ENCODE data around the gene MSI2.

- TF ChIP-seq CTCF (IDR thresholded peaks at IDR 0.05) (no peak), POLR2A (IDR thresholded peaks at IDR 0.05) (no peak), EP300 (IDR thresholded peaks at IDR 0.05) (no peak), POLR2AphosphoS5 (IDR thresholded peaks at IDR 0.05) (no peak)
Measured at GRCh38 chr17:57538736-57539456, 282.6 kb downstream of the MSI2 start.

All from sigmoid colon (tissue), 4 donors.